ENCODE measurements around the gene CGNL1.

Gene CGNL1

GRCh38 chr15:57343048-57343447 is 33.3 kb upstream of the CGNL1 start:
- H3K4me3 Mint-ChIP-seq: no peak overlapping the region
- DNase-seq (no peak), ATAC-seq (no peak)
- H3K4me1 Mint-ChIP-seq: no peaks in the 10 kb centered on the region
- H3K9me3 Mint-ChIP-seq: no peaks in the 10 kb centered on the region
- no peak overlapping the region for H3K27ac Mint-ChIP-seq
- peaks cover 1% of the 10 kb centered on the region for H3K27me3 Mint-ChIP-seq
- no peaks in the 10 kb centered on the region for H3K36me3 Mint-ChIP-seq (ENCODE audit: low read depth)

- H3K36me3 Mint-ChIP-seq (ENCODE audit: low read depth): no peaks in the 10 kb centered on the region
- no peak for DNase-seq
- H3K9me3 Mint-ChIP-seq: no peaks in the 10 kb centered on the region
- H3K4me3 Mint-ChIP-seq: no peak overlapping the region
- no peak overlapping the region for H3K27ac Mint-ChIP-seq
- no peaks in the 10 kb centered on the region for H3K27me3 Mint-ChIP-seq
- no peaks in the 10 kb centered on the region for H3K4me1 Mint-ChIP-seq
- no peak for ATAC-seq
Measured at GRCh38 chr15:57343498-57343897, 32.8 kb upstream of the CGNL1 start.

- no peak for DNase-seq
- no peak for ATAC-seq
- no peaks in the 10 kb centered on the region for H3K4me1 Mint-ChIP-seq
- no peaks in the 10 kb centered on the region for H3K9me3 Mint-ChIP-seq
- H3K36me3 Mint-ChIP-seq (ENCODE audit: low read depth): no peaks in the 10 kb centered on the region
- no peaks in the 10 kb centered on the region for H3K27me3 Mint-ChIP-seq
- H3K27ac Mint-ChIP-seq: no peak overlapping the region
- H3K4me3 Mint-ChIP-seq: no peak overlapping the region
Measured at GRCh38 chr15:57344282-57344681, 32.0 kb upstream of the CGNL1 start.

GRCh38 chr15:57345584-57345983 is 30.7 kb upstream of the CGNL1 start:
- Mint-ChIP-seq H3K4me1 (no peaks in the 10 kb centered on the region), H3K4me3 (no peak overlapping the region), H3K36me3 (ENCODE audit: low read depth) (no peaks in the 10 kb centered on the region), H3K27ac (no peak overlapping the region), H3K9me3 (no peaks in the 10 kb centered on the region), H3K27me3 (no peaks in the 10 kb centered on the region)
- no peak for ATAC-seq
- no peak for DNase-seq

- Mint-ChIP-seq H3K36me3 (ENCODE audit: low read depth) (no peaks in the 10 kb centered on the region), H3K4me1 (no peaks in the 10 kb centered on the region), H3K27ac (no peak overlapping the region), H3K9me3 (no peaks in the 10 kb centered on the region), H3K4me3 (no peak overlapping the region), H3K27me3 (no peaks in the 10 kb centered on the region)
- ATAC-seq (no peak), DNase-seq (no peak)
Measured at GRCh38 chr15:57348081-57348480, 28.2 kb upstream of the CGNL1 start.

GRCh38 chr15:57352535-57353316 is 23.6 kb upstream of the CGNL1 start:
- no peak overlapping the region for H3K27ac Mint-ChIP-seq
- ATAC-seq: no peak

GRCh38 chr15:57353317-57353804 is 22.9 kb upstream of the CGNL1 start:
- ATAC-seq: no peak
- H3K4me3 Mint-ChIP-seq: no peak overlapping the region

More at GRCh38 chr15:57352535-57353316, 23.6 kb upstream of the CGNL1 start:
- H3K4me3 Mint-ChIP-seq: no peak overlapping the region
- no peaks in the 10 kb centered on the region for H3K4me1 Mint-ChIP-seq
- no peaks in the 10 kb centered on the region for H3K36me3 Mint-ChIP-seq (ENCODE audit: low read depth)
- no peaks in the 10 kb centered on the region for H3K9me3 Mint-ChIP-seq
- peaks cover 2% of the 10 kb centered on the region for H3K27me3 Mint-ChIP-seq
- DNase-seq: no peak

GRCh38 chr15:57354436-57355123 is 21.7 kb upstream of the CGNL1 start:
- no peak overlapping the region for H3K4me3 Mint-ChIP-seq
- H3K27me3 Mint-ChIP-seq: peaks cover 2% of the 10 kb centered on the region
- H3K9me3 Mint-ChIP-seq: no peaks in the 10 kb centered on the region
- ATAC-seq: no peak
- no peaks in the 10 kb centered on the region for H3K4me1 Mint-ChIP-seq
- H3K36me3 Mint-ChIP-seq (ENCODE audit: low read depth): no peaks in the 10 kb centered on the region
- no peak overlapping the region for H3K27ac Mint-ChIP-seq
- DNase-seq: no peak

More at GRCh38 chr15:57353317-57353804, 22.9 kb upstream of the CGNL1 start:
- H3K27ac Mint-ChIP-seq: no peak overlapping the region
- no peaks in the 10 kb centered on the region for H3K36me3 Mint-ChIP-seq (ENCODE audit: low read depth)
- H3K4me1 Mint-ChIP-seq: no peaks in the 10 kb centered on the region
- peaks cover 2% of the 10 kb centered on the region for H3K27me3 Mint-ChIP-seq
- DNase-seq: no peak
- no peaks in the 10 kb centered on the region for H3K9me3 Mint-ChIP-seq

GRCh38 chr15:57355259-57355658 is 21.0 kb upstream of the CGNL1 start:
- no peaks in the 10 kb centered on the region for H3K4me1 Mint-ChIP-seq
- ATAC-seq (no peak), DNase-seq (no peak)
- H3K27ac Mint-ChIP-seq: no peak overlapping the region
- no peaks in the 10 kb centered on the region for H3K36me3 Mint-ChIP-seq (ENCODE audit: low read depth)
- H3K9me3 Mint-ChIP-seq: no peaks in the 10 kb centered on the region
- peaks cover 2% of the 10 kb centered on the region for H3K27me3 Mint-ChIP-seq
- H3K4me3 Mint-ChIP-seq: no peak overlapping the region

GRCh38 chr15:57356178-57356577 is 20.1 kb upstream of the CGNL1 start:
- no peak for DNase-seq
- Mint-ChIP-seq H3K4me3 (no peak overlapping the region), H3K4me1 (no peaks in the 10 kb centered on the region), H3K27me3 (peaks cover 2% of the 10 kb centered on the region), H3K36me3 (ENCODE audit: low read depth) (no peaks in the 10 kb centered on the region), H3K9me3 (no peaks in the 10 kb centered on the region), H3K27ac (no peak overlapping the region)
- ATAC-seq: no peak

GRCh38 chr15:57356636-57357035 is 19.7 kb upstream of the CGNL1 start:
- ATAC-seq (no peak), DNase-seq (no peak)
- no peaks in the 10 kb centered on the region for H3K36me3 Mint-ChIP-seq (ENCODE audit: low read depth)
- no peaks in the 10 kb centered on the region for H3K4me1 Mint-ChIP-seq
- H3K4me3 Mint-ChIP-seq: no peak overlapping the region
- no peaks in the 10 kb centered on the region for H3K9me3 Mint-ChIP-seq
- H3K27ac Mint-ChIP-seq: no peak overlapping the region
- H3K27me3 Mint-ChIP-seq: peaks cover 2% of the 10 kb centered on the region

- no peak for DNase-seq
- H3K27ac Mint-ChIP-seq: no peak overlapping the region
- no peak for ATAC-seq
- no peak overlapping the region for H3K4me3 Mint-ChIP-seq
- H3K9me3 Mint-ChIP-seq: no peaks in the 10 kb centered on the region
- no peaks in the 10 kb centered on the region for H3K4me1 Mint-ChIP-seq
- H3K36me3 Mint-ChIP-seq (ENCODE audit: low read depth): no peaks in the 10 kb centered on the region
- peaks cover 2% of the 10 kb centered on the region for H3K27me3 Mint-ChIP-seq
Measured at GRCh38 chr15:57357799-57358198, 18.5 kb upstream of the CGNL1 start.

- no peaks in the 10 kb centered on the region for H3K4me1 Mint-ChIP-seq
- H3K9me3 Mint-ChIP-seq: no peaks in the 10 kb centered on the region
- no peak for ATAC-seq
- H3K27ac Mint-ChIP-seq: no peak overlapping the region
- DNase-seq: no peak
- H3K4me3 Mint-ChIP-seq: no peak overlapping the region
- H3K36me3 Mint-ChIP-seq (ENCODE audit: low read depth): no peaks in the 10 kb centered on the region
- peaks cover 2% of the 10 kb centered on the region for H3K27me3 Mint-ChIP-seq
Measured at GRCh38 chr15:57358571-57358970, 17.7 kb upstream of the CGNL1 start.

GRCh38 chr15:57363661-57364060 is 12.6 kb upstream of the CGNL1 start:
- Mint-ChIP-seq H3K9me3 (no peaks in the 10 kb centered on the region), H3K4me1 (peaks cover 2% of the 10 kb centered on the region), H3K4me3 (no peak overlapping the region), H3K27me3 (no peaks in the 10 kb centered on the region), H3K36me3 (ENCODE audit: low read depth) (no peaks in the 10 kb centered on the region), H3K27ac (no peak overlapping the region)
- ATAC-seq (no peak), DNase-seq (no peak)

GRCh38 chr15:57364282-57365007 is 11.9 kb upstream of the CGNL1 start:
- Mint-ChIP-seq H3K27me3 (no peaks in the 10 kb centered on the region), H3K36me3 (ENCODE audit: low read depth) (no peaks in the 10 kb centered on the region), H3K4me3 (no peak overlapping the region), H3K9me3 (no peaks in the 10 kb centered on the region), H3K27ac (no peak overlapping the region), H3K4me1 (peaks cover 2% of the 10 kb centered on the region)
- ATAC-seq: no peak
- no peak for DNase-seq
